Right hindlimb (tissue), 1 donor: ENCODE data around the gene NRXN3.

Experiments used
- DNase-seq: peaks from one replicate; pipeline ENCODE4 v3.0.0-alpha.2; 2018

The NRXN3 gene

GRCh38 chr14:78848234-78848820 is 678.2 kb downstream of the NRXN3 start:
- DNase-seq = peak; percentile 20

DNA sequence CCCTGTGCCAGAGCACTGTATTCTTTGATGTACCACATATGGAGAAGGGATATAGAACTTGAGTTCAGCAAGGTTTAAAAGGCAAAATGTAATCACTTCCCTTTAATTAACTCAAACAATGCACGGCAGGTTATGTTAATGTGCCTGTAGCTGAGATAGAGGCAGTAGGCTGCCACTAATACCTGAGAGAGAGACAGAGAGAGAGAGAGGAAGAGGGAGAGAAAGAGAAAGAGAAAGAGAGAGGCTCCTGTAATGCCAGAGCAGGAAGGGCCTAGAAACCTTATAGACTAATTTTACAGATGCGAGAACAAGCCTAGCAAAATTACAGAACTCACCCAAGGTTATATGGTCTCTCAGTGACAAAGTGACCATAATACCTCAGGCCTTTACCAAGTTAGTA is 679.8 kb downstream of the NRXN3 start:
- DNase-seq = no peak

GRCh38 chr14:78851189-78851588 is 681.0 kb downstream of the NRXN3 start:
- DNase-seq = no peak

DNA sequence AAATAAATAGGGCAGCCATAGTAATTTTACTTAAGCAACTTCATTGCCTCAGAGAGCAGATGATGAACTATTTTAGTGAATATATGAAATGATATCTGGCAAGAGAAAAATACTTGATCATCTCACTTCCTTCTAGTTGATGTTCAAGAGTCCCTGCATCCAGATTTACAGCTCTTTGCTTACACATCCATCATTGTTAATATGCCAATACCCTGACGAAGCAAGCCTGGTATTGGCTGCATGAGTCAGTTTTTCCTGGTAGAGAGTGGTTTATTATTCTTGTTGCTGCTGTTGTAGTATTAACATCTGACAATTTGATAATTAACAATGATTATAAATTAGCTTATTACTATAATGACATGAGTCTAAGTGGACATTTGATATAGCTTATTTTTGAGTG is 681.9 kb downstream of the NRXN3 start:
- no peak for DNase-seq

GRCh38 chr14:78857974-78858373 is 687.8 kb downstream of the NRXN3 start:
- no peak for DNase-seq

DNA sequence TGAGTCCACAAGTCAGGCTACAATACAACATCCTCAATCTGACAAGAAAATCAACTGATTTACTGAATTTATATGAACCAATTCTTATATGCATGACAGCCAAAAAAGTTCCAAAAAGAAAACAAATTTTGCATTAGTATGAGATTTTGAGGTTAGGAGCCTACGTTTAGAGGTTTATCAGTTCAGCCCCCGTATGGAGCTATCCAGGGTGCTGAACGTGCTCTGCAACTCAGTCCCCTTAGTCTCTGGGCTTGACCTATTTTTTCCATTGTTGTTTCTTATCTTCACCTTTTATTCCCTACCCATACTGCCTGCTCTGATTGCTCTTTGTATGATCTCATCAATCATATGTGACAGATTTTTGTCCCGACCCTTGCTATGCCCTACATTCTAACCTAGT is 693.0 kb downstream of the NRXN3 start:
- DNase-seq = peak; percentile 36

DNA sequence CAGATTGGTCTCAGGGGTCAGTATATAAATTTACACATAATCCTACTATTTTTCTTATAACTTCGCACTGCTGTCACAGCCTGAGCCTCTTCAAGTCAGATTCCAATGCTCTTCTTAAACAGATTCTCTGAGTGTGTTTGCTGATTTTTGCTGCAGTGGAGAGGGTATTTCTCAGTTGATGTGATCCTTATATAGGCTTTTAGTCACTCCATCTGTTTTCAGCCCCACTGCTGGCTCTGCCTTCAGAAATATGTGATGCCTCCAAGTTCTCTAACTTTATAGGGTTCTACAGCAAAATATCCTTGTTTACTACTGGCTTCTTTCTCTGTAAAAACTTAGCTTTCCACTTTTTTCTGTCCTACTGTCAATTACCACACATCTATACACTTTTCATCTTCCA is 702.7 kb downstream of the NRXN3 start:
- DNase-seq = no peak

- no peak for DNase-seq
Measured at GRCh38 chr14:78873581-78873980, 703.4 kb downstream of the NRXN3 start.

DNA sequence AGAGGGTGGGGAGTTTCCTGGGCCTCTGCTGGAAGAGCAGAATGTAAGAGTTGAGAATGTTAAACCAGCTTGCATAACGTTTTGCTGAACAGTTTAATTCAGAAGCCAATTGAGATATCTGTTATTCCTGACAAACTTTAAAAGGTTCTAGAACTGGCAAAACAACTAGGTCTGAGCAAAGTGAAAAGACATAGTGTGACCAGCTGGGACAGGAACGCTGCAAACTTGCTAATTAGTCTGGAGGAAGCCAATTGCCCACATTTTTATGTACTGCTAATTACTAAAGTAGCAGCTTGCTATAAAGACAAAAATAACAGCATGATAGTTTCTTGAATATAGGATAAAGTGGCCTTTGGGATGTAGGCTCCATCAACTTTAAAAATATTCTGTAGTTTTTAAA is 704.9 kb downstream of the NRXN3 start:
- no peak for DNase-seq

GRCh38 chr14:78885884-78886283 is 715.7 kb downstream of the NRXN3 start:
- no peak for DNase-seq

DNA sequence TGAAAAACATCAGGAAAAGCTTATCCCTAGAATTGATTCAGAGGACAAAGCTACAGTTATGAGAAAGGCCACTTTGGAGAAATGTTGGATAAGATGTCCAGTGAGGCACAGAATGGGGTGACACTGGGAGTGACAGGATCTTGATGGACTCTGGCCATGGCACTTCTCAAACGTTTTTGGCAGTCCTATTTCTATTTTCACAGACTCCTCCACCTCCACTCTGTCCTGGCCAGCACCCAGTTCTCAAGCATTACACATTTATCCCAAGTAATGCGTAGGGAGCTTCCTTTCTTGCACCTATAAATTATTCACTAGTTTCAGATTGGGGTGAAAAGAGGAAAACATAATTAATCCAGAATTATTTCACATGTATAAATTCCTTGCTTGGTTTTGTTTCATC is 727.3 kb downstream of the NRXN3 start:
- DNase-seq = no peak

DNA sequence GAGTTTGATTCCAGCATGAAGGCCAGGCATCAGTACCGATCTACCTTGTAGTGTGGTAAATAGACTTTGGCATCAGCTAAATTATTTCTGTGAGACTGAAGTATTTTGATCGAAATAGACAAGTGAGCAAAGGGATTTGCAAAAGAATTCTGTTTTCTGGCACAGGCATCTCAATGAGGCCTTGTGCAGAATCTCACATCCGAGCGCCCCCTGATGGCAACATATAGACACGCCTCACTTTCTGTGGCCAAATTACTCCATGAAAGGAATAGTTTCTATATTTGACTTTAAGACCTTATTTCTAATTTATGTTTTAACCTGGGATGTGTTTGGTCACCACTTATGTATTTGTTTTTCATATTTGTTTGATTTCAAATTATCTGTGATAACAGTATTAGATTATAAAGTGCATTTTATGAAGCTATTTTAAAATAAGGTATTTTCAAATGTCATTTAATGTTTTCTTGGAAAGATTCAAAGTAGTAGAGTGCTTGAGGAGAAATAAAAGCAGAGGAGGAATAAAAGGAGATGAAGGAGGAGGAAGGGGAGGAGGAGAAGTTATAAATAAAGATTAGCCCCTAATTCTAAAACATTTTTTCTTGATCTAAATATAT is 731.9 kb downstream of the NRXN3 start:
- peak; percentile 21 for DNase-seq

GRCh38 chr14:78904094-78904493 is 733.9 kb downstream of the NRXN3 start:
- DNase-seq = no peak

GRCh38 chr14:78917462-78917861 is 747.3 kb downstream of the NRXN3 start:
- no peak for DNase-seq

GRCh38 chr14:78921856-78922255 is 751.7 kb downstream of the NRXN3 start:
- no peak for DNase-seq

GRCh38 chr14:78927261-78927660 is 757.1 kb downstream of the NRXN3 start:
- DNase-seq = no peak

- DNase-seq = no peak
Measured at GRCh38 chr14:78933166-78933565, 763.0 kb downstream of the NRXN3 start.

DNA sequence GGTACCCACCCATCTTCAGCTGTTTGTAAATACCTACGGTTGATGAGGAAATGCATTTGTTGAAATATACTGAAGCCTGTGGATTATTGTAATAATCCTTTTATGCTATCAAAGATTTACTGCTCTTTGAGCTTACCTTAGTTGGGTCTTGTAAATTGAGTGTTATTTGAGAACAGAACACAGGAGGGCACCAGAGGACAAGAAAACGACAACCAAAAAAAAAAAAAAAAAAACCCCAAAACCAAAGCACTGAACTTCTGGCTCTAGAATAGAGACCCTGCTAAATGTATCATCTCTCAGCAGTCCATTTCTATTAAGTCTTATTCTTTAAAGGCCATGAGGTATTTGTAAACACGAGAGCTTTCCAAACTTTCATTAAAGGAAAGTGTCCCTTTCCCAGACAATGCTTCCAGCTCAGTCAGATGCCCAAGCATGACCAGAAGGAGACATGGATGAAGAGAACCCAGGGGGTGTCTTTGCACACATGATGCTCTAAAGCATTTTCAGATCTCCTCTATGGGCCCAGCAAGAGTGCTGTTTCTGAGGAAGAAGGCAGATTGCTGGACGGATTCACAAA is 763.9 kb downstream of the NRXN3 start:
- no peak for DNase-seq

GRCh38 chr14:78946949-78947348 is 776.8 kb downstream of the NRXN3 start:
- DNase-seq = no peak

DNA sequence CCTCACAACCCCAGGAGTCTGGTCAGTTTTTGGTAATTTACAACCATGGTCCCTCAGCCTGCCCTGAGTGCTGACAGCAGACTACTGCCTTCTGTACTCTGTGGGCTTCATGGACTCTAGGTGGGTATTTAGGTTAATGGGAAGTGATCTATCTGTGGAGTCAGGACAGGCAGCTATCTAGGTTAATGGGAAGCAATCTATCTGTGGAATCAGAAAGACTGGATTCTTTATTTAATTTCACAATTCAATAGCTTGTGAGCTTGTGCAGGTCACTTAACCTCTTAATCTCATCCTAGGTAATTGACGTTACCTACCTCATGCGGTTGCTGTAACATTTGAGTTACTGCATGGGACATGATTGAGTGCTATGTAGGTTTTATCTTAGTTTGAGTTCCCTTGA is 777.5 kb downstream of the NRXN3 start:
- no peak for DNase-seq

GRCh38 chr14:78950649-78951048 is 780.5 kb downstream of the NRXN3 start:
- DNase-seq = no peak

- no peak for DNase-seq
Measured at GRCh38 chr14:78951602-78952001, 781.4 kb downstream of the NRXN3 start.

GRCh38 chr14:78959674-78960264 is 789.6 kb downstream of the NRXN3 start:
- DNase-seq = peak; percentile 77

DNA sequence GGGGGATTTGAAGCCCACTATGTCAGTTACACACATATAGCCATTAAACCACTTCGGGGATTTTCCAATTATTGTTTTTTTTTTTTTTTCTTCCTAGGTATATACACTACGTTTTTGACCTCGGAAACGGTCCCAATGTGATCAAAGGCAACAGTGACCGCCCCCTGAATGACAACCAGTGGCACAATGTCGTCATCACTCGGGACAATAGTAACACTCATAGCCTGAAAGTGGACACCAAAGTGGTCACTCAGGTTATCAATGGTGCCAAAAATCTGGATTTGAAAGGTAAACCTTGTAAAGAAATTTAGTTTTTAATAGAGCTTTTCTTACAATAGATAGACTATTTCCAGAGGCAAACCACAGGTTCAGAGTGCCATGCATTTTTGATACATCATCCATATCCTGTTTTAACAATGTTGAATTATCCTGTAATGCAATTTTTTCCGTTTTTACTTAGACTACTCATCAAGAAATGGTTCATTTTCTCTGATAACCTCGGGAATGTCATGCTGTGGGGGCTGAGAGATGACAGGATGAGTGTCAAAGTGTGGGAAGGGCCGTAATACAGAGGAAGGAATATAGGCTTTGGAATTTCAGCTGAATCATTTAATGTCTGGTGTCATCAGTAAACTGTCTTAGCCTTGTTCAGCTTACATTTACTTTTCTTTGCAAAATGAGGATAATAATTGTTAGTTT is 797.1 kb downstream of the NRXN3 start:
- no peak for DNase-seq
